K562 (cell line): ENCODE measurements around the gene UNC79. TPM values are rescaled to one million over a fixed set of nuclear protein-coding genes. Genes with fewer than 3 reads are reported as not detected.

Experiments
- ATAC-seq: fragments of 200-7000 bp; cut with Tn5 transposase; 3 replicates; pipeline ENCODE4 v1.9.1; 2020; ENCODE audit warnings: moderate library complexity
- BruUV-seq: library from RNA; stranded (reverse); fragments of 400-500 nt; replicated peaks from 2 replicates; lab custom pipeline; 2021; lab: Mats Ljungman, UMichigan
- CTCF ChIA-PET: fragments of 300-600 bp; formaldehyde crosslinking; extraction: SDS; loops from one replicate; lab custom pipeline; 2021; ENCODE audit warnings: low intra/inter-chr PET ratio; lab: Yijun Ruan, JAX
- POLR2A ChIA-PET: fragments of 300-600, 350-650 bp; sonication (Branson Sonifier 250); formaldehyde crosslinking; extraction: SDS; loops from one replicate; lab custom pipeline; 2021; ENCODE audit warnings: antibody characterized with exemption, inconsistent platforms; lab: Yijun Ruan, JAX
- DNase-seq, 4 experiments: peaks; one replicate each; pipeline versions ENCODE4 v3.0.0 to v3.0.0-alpha.2; 2011 to 2018; ENCODE audit warnings: low spot score in 3 of 4, mixed read lengths in 3 of 4; ENCODE audit errors: extremely low read depth in 1 of 4
- FAIRE-seq: peaks from 2 replicates; lab custom pipeline; 2011; peaks lifted over from hg19 to GRCh38; lab: Jason Lieb, UNC
- H2AFZ ChIP-seq: 2 replicates; pipeline ENCODE4 v1.6.0; 2011; ENCODE audit warnings: low read depth, low read length, control low read depth, inconsistent platforms
- H3K27ac ChIP-seq: fragments of 200-600 bp; 3 replicates; pipeline ENCODE4 v1.8.0; 2011; ENCODE audit warnings: low read depth, mild to moderate bottlenecking, control low read depth, inconsistent platforms, low read length, moderate library complexity, mixed read lengths; ENCODE audit errors: extremely low read depth
- H3K27me3 ChIP-seq, 2 experiments: fragments of 300-600 bp in 1 of 2; 2 replicates in 1 of 2; 3 replicates in 1 of 2; pipeline versions ENCODE4 v1.6.0 to v1.8.0; 2011; ENCODE audit warnings: inconsistent platforms in 2 of 2, low read length in 2 of 2, mild to moderate bottlenecking in 1 of 2, mixed read lengths in 1 of 2, moderate library complexity in 1 of 2; ENCODE audit not compliant: control insufficient read depth in 2 of 2, insufficient read depth in 2 of 2
- H3K36me3 ChIP-seq: fragments of 300-600 bp; 3 replicates; pipeline ENCODE4 v1.8.0; 2011; ENCODE audit warnings: mild to moderate bottlenecking, low read length, inconsistent platforms; ENCODE audit not compliant: control insufficient read depth, insufficient read depth
- H3K4me1 ChIP-seq, 2 experiments: fragments of 200-600 bp in 1 of 2; replicated peaks in 1 of 2; 2 replicates in 1 of 2; 3 replicates in 1 of 2; pipeline versions ENCODE4 v1.5.1 to v1.8.0; 2011; ENCODE audit warnings: inconsistent platforms in 2 of 2, low read length in 2 of 2, mild to moderate bottlenecking in 1 of 2, mixed read lengths in 1 of 2, moderate library complexity in 1 of 2; ENCODE audit not compliant: control insufficient read depth in 2 of 2, insufficient read depth in 2 of 2
- H3K4me2 ChIP-seq: 2 replicates; pipeline ENCODE4 v1.6.1; 2011; ENCODE audit warnings: low read length, control low read depth, inconsistent platforms, mixed read lengths; ENCODE audit not compliant: insufficient read depth
- H3K4me3 ChIP-seq: fragments of 200-600 bp; sonication (generic), shearing (Covaris generic); 2 replicates; pipeline ENCODE4 v1.5.1; 2016; ENCODE audit warnings: control low read depth, inconsistent platforms
- H3K79me2 ChIP-seq: fragments of 200-600 bp; 3 replicates; pipeline ENCODE4 v1.8.0; 2011; ENCODE audit warnings: low read length, inconsistent platforms; ENCODE audit not compliant: control insufficient read depth, insufficient read depth
- H3K9ac ChIP-seq, 2 experiments: 2 replicates each; pipeline versions ENCODE4 v1.6.0 to v1.6.1; 2011; ENCODE audit warnings: low read depth in 2 of 2, low read length in 2 of 2, control low read depth in 1 of 2, inconsistent platforms in 1 of 2, mild to moderate bottlenecking in 1 of 2, mixed read lengths in 1 of 2; ENCODE audit not compliant: insufficient read depth in 1 of 2
- H3K9me1 ChIP-seq: one replicate; pipeline ENCODE4 v1.6.0; 2011; ENCODE audit warnings: inconsistent platforms, mild to moderate bottlenecking, low read length, moderate library complexity; ENCODE audit not compliant: control insufficient read depth, insufficient read depth
- H3K9me3 ChIP-seq: replicated peaks from 2 replicates; pipeline ENCODE4 v1.5.1; 2011; ENCODE audit warnings: low read depth, low read length, inconsistent platforms; ENCODE audit not compliant: control insufficient read depth, insufficient read depth
- H4K20me1 ChIP-seq: replicated peaks from 2 replicates; pipeline ENCODE4 v1.6.1; 2011; ENCODE audit warnings: low read length, inconsistent platforms, mixed read lengths; ENCODE audit not compliant: control insufficient read depth, insufficient read depth
- EGR1 ChIP-seq: fragments of 450-650 bp; conservative IDR thresholded peaks from 2 replicates; pipeline ENCODE4 v1.6.1; 2017; ENCODE audit warnings: mild to moderate bottlenecking
- FOXA1 ChIP-seq: fragments of 450-650 bp; IDR thresholded peaks from 2 replicates; pipeline ENCODE4 v1.6.1; 2016; ENCODE audit warnings: mild to moderate bottlenecking, borderline replicate concordance
- HMG20A ChIP-seq: fragments of 450-650 bp; formaldehyde crosslinking; conservative IDR thresholded peaks from 2 replicates; pipeline ENCODE4 v1.4.0; 2020; ENCODE audit warnings: mild to moderate bottlenecking, mixed read lengths
- JUN ChIP-seq, 2 experiments: sonication (generic) in 1 of 2; formaldehyde crosslinking in 1 of 2; IDR thresholded peaks; 2 replicates each; pipeline versions ENCODE4 v1.6.1 to v1.8.0; 2012 to 2022; ENCODE audit warnings: borderline replicate concordance in 2 of 2, mild to moderate bottlenecking in 2 of 2, improper control_type of control experiment in 1 of 2, low read depth in 1 of 2, low read length in 1 of 2, missing genetic modification reagents in 1 of 2
- KAT2B ChIP-seq: IDR thresholded peaks from one replicate; pipeline ENCODE4 v1.6.1; 2012; ENCODE audit warnings: low read depth, mild to moderate bottlenecking, control low read depth, inconsistent platforms, low read length, moderate library complexity
- MAFF ChIP-seq: IDR thresholded peaks from 2 replicates; pipeline ENCODE4 v1.6.1; 2012; ENCODE audit warnings: low read length, improper control_type of control experiment
- MTF1 ChIP-seq: fragments of 250-450 bp; sonication (Bioruptor Pico); IDR thresholded peaks from 2 replicates; pipeline ENCODE4 v1.9.0; 2021; ENCODE audit warnings: moderate library complexity, mild to moderate bottlenecking, inconsistent platforms, borderline replicate concordance
- PHB2 ChIP-seq: fragments of 450-650 bp; IDR thresholded peaks from 2 replicates; pipeline ENCODE4 v1.6.1; 2017; ENCODE audit warnings: low read depth
- RBM34 ChIP-seq: fragments of 200-400 bp; formaldehyde crosslinking; IDR thresholded peaks from 2 replicates; pipeline ENCODE4 v1.6.1; 2018; ENCODE audit warnings: low read length, borderline replicate concordance; ENCODE audit not compliant: insufficient read depth
- RNF2 ChIP-seq: sonication (generic); IDR thresholded peaks from 2 replicates; pipeline ENCODE4 v1.6.1; 2016
- SMARCA4 ChIP-seq: fragments of 450-650 bp; IDR thresholded peaks from 2 replicates; pipeline ENCODE4 v1.6.1; 2016
- SRSF7 ChIP-seq: fragments of 200-400 bp; formaldehyde crosslinking; optimal IDR thresholded peaks from 2 replicates; pipeline ENCODE3; 2017; ENCODE audit warnings: mild to moderate bottlenecking, low read depth, low read length
- SRSF9 ChIP-seq: fragments of 200-400 bp; formaldehyde crosslinking; IDR thresholded peaks from 2 replicates; pipeline ENCODE4 v1.6.1; 2017; ENCODE audit warnings: low read depth, low read length, borderline replicate concordance
- TSC22D4 ChIP-seq: fragments of 450-650 bp; IDR thresholded peaks from 2 replicates; pipeline ENCODE4 v1.6.1; 2016; ENCODE audit warnings: missing genetic modification characterization, missing biosample characterization, control low read depth
- ZNF41 ChIP-seq: fragments of 250-450 bp; sonication (Bioruptor Pico); conservative IDR thresholded peaks from 2 replicates; pipeline ENCODE4 v1.4.0; 2020; ENCODE audit warnings: mild to moderate bottlenecking
- WGBS: fragments of 100-300 bp; shearing (Covaris generic); methylation state at CpG from one replicate; pipeline ENCODE4 v1.1.6; 2016; ENCODE audit warnings: low coverage, mixed read lengths; ENCODE audit not compliant: insufficient coverage; ENCODE audit errors: missing lambda C conversion rate; 5-methylcytosine and 5-hydroxymethylcytosine counted together
- in situ Hi-C: fragments of 300-500 bp; cut with MboI; formaldehyde crosslinking; loops from 4 replicates; pipeline ENCODE4 v1.15.0; 2018; ENCODE audit warnings: inconsistent platforms, mixed read lengths
- intact Hi-C: fragments of 100-400 bp; cut with micrococcal nuclease; formaldehyde crosslinking; loops from 2 replicates; pipeline ENCODE4 v1.14.2; 2022
- polyA plus RNA-seq, 8 experiments: library from polyadenylated mRNA; depleted of rRNA in 4 of 8; stranded (reverse) in 5 of 8; unstranded in 3 of 8; fragments of >200 nt; fragmentation: Nextera tagmentation in 2 of 8; fragmentation: Illumina TruSeq in 1 of 8; extraction: Ambion mirVana in 2 of 8; extraction: Trizol in 1 of 8; gene quantifications; 2 replicates each; pipeline versions ENCODE4 v1.2.1 to v1.2.3, GENCODE V29; 2011 to 2014; ENCODE audit warnings: inconsistent platforms in 1 of 8, missing spikeins in 1 of 8
- total RNA-seq, 7 experiments: library from RNA; depleted of rRNA in 6 of 7; stranded (reverse); fragments of >200 nt in 6 of 7; fragmentation: Illumina TruSeq in 2 of 7; extraction: Trizol in 2 of 7; gene quantifications; 2 replicates each; pipeline versions ENCODE4 v1.2.1 to v1.2.3, GENCODE V29; 2011 to 2021; ENCODE audit warnings: low replicate concordance in 1 of 7
- TF ChIP-seq, protein P1 (sequence below): fragments of 250-450 bp; sonication (Bioruptor Pico); IDR thresholded peaks from 2 replicates; pipeline ENCODE4 v1.8.0; 2022; ENCODE audit warnings: moderate library complexity, mild to moderate bottlenecking, inconsistent platforms
- TF ChIP-seq, protein P2 (sequence below): fragments of 250-450 bp; sonication (Bioruptor Pico); IDR thresholded peaks from 2 replicates; pipeline ENCODE4 v1.5.0; 2022; ENCODE audit warnings: mild to moderate bottlenecking
- TF ChIP-seq, protein P3 (sequence below): fragments of 250-450 bp; sonication (Bioruptor Pico); IDR thresholded peaks from 2 replicates; pipeline ENCODE4 v1.4.0; 2020; ENCODE audit warnings: mild to moderate bottlenecking, moderate library complexity

UNC79 gene
- total and polyA plus RNA-seq, 9 of the 15 experiments (the other 6 are each of a cell fraction or from before 2014, with no cell fraction given) = under 0.01 to 0.04 (median 0.01) TPM; not detected in 6

DNA sequence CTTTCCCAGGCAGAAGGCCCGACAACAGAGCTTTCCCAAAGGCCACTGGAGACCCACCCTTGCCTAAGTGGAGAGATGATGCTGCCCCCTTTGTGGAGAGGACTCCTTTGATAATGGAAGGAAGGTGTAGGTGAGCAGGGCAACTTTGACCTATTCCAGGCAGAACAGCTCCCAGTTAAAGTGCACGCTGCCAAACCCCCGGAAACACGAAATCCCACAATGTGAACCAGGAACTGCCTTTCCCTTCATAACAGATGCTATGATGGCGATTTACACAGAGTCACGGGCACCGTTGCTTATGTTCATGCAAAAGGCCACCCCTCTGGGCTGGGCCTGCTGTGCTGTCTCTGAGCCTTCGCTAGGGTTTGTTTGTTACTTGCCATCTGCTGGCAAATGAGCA is 322.9 kb downstream of the UNC79 start (continued):
- TF ChIP-seq RBM34 = no peak

DNA sequence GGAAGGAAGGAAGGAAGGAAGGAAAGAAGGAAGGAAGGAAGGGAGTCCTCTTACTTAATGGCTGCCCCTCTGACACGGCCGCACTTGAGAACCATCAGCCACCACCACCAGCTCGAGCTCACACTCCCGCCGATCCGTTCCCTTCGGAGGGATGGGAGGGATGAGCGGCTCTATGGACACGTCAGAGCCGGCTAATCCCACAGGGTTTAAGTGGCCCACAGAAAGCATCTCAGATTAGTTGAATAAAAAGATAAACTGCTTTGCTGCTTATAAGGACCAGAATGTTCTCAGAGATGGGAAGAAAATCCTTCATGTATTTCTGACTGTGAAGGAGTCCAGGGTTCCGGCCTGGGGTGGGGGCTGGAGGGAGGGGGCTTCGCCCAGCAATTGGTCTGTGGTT is 326.5 kb downstream of the UNC79 start:
- no peaks in the 10 kb centered on the region for H4K20me1 ChIP-seq
- in situ Hi-C loops (no loop called here), intact Hi-C loops (no loop called here)
- no peaks in the 10 kb centered on the region for H3K9me3 ChIP-seq
- H3K27me3 ChIP-seq = peaks cover 0 to 4% of the 10 kb centered on the region in 2 experiments; a peak in 1 of 5 replicates
- H3K9me1 ChIP-seq = no peaks in the 10 kb centered on the region
- no peaks in the 10 kb centered on the region for H3K36me3 ChIP-seq
- POLR2A ChIA-PET = interaction anchor here (0.5 kb wide), 1 partner anchor 397 kb away, joined by 5 read pairs; no protein-coding TSS in a partner anchor
- BruUV-seq = no TSS peak
- H3K4me3 ChIP-seq = no peak overlapping the region
- H3K79me2 ChIP-seq = no peaks in the 10 kb centered on the region
- WGBS = 0% methylated on average over 5 of the region's 12 CpGs
- DNase-seq (no peak), FAIRE-seq (no peak), ATAC-seq (no peak)
- no peak overlapping the region for H3K9ac ChIP-seq
- no peak overlapping the region for H3K4me2 ChIP-seq
- H2AFZ ChIP-seq = no peak overlapping the region
- H3K4me1 ChIP-seq = no peaks in the 10 kb centered on the region
- CTCF ChIA-PET = no interaction called here
- H3K27ac ChIP-seq = no peak overlapping the region
- TF ChIP-seq JUN (IDR thresholded peaks at IDR 0.05; ENCODE audit: borderline replicate concordance, low read depth, low read length) = no peak
- no peak for TF ChIP-seq JUN (CRISPR knock-in tag; IDR thresholded peaks at IDR 0.05; ENCODE audit: borderline replicate concordance)
- TF ChIP-seq SRSF9 = no peak
- TF ChIP-seq RNF2 = no peak
- no peak for TF ChIP-seq KAT2B
- no peak for TF ChIP-seq PHB2
- TF ChIP-seq SMARCA4 = no peak
- TF ChIP-seq MTF1 = no peak
- TF ChIP-seq ZNF41 (CRISPR knock-in tag) = no peak
- no peak for TF ChIP-seq HMG20A
- TF ChIP-seq TSC22D4 (tag) = no peak
- TF ChIP-seq, protein P1, sequence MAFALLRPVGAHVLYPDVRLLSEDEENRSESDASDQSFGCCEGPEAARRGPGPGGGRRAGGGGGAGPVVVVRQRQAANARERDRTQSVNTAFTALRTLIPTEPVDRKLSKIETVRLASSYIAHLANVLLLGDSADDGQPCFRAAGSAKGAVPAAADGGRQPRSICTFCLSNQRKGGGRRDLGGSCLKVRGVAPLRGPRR (CRISPR knock-in tag) = no peak
- TF ChIP-seq, protein P2, sequence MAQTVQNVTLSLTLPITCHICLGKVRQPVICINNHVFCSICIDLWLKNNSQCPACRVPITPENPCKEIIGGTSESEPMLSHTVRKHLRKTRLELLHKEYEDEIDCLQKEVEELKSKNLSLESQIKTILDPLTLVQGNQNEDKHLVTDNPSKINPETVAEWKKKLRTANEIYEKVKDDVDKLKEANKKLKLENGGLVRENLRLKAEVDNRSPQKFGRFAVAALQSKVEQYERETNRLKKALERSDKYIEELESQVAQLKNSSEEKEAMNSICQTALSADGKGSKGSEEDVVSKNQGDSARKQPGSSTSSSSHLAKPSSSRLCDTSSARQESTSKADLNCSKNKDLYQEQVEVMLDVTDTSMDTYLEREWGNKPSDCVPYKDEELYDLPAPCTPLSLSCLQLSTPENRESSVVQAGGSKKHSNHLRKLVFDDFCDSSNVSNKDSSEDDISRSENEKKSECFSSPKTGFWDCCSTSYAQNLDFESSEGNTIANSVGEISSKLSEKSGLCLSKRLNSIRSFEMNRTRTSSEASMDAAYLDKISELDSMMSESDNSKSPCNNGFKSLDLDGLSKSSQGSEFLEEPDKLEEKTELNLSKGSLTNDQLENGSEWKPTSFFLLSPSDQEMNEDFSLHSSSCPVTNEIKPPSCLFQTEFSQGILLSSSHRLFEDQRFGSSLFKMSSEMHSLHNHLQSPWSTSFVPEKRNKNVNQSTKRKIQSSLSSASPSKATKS (CRISPR knock-in tag) = no peak
- no peak for TF ChIP-seq SRSF7
- TF ChIP-seq, protein P3, sequence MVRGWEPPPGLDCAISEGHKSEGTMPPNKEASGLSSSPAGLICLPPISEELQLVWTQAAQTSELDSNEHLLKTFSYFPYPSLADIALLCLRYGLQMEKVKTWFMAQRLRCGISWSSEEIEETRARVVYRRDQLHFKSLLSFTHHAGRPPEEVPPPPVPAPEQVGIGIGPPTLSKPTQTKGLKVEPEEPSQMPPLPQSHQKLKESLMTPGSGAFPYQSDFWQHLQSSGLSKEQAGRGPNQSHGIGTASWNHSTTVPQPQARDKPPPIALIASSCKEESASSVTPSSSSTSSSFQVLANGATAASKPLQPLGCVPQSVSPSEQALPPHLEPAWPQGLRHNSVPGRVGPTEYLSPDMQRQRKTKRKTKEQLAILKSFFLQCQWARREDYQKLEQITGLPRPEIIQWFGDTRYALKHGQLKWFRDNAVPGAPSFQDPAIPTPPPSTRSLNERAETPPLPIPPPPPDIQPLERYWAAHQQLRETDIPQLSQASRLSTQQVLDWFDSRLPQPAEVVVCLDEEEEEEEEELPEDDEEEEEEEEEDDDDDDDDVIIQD (CRISPR knock-in tag) = no peak
- no peak for TF ChIP-seq RBM34
- TF ChIP-seq MAFF = no peak
- no peak for TF ChIP-seq EGR1
- TF ChIP-seq FOXA1 = no peak
